Osteoblast (primary cell): ENCODE results near the gene PSME2. TPM values are rescaled to one million over a fixed set of nuclear protein-coding genes. Genes with fewer than 3 reads are reported as not detected.

Source experiments
- DNase-seq: peaks from one replicate; pipeline ENCODE4 v3.0.0; 2011; ENCODE audit warnings: low spot score, mixed read lengths; ENCODE audit not compliant: insufficient read length; ENCODE audit errors: missing footprints
- H2AFZ ChIP-seq: 2 replicates; pipeline ENCODE4 v1.6.0; 2011; ENCODE audit warnings: mild to moderate bottlenecking, low read length
- H3K27ac ChIP-seq: 2 replicates; pipeline ENCODE4 v1.5.1; 2011; ENCODE audit warnings: mild to moderate bottlenecking, low read depth, low read length, moderate library complexity
- H3K27me3 ChIP-seq: 2 replicates; pipeline ENCODE4 v1.6.0; 2012; ENCODE audit warnings: mild to moderate bottlenecking, control low read depth, inconsistent platforms, low read length, moderate library complexity; ENCODE audit not compliant: insufficient read depth
- H3K36me3 ChIP-seq: 2 replicates; pipeline ENCODE4 v1.5.1; 2011; ENCODE audit warnings: mild to moderate bottlenecking, low read length, control low read depth, moderate library complexity; ENCODE audit not compliant: insufficient read depth
- H3K4me1 ChIP-seq: 2 replicates; pipeline ENCODE4 v1.5.1; 2011; ENCODE audit warnings: mild to moderate bottlenecking, low read length, control low read depth, moderate library complexity; ENCODE audit not compliant: insufficient read depth
- H3K4me2 ChIP-seq: 2 replicates; pipeline ENCODE4 v1.6.0; 2011; ENCODE audit warnings: mild to moderate bottlenecking, low read length; ENCODE audit not compliant: insufficient read depth
- H3K4me3 ChIP-seq: fragments of 200-600 bp; sonication (generic); 3 replicates; pipeline ENCODE4 v1.5.1; 2012; ENCODE audit warnings: mild to moderate bottlenecking, low read length, inconsistent platforms; ENCODE audit not compliant: insufficient read depth
- H3K79me2 ChIP-seq: 2 replicates; pipeline ENCODE4 v1.6.0; 2012; ENCODE audit warnings: mild to moderate bottlenecking, low read length, control low read depth, inconsistent platforms; ENCODE audit not compliant: insufficient read depth
- H3K9me3 ChIP-seq: 2 replicates; pipeline ENCODE4 v1.5.1; 2011; ENCODE audit warnings: low read depth, low read length, control low read depth
- H4K20me1 ChIP-seq: 2 replicates; pipeline ENCODE4 v1.6.0; 2012; ENCODE audit warnings: mild to moderate bottlenecking, low read length, control low read depth; ENCODE audit not compliant: insufficient read depth
- CTCF ChIP-seq: IDR thresholded peaks from 2 replicates; pipeline ENCODE4 v1.5.1; 2011; ENCODE audit warnings: mild to moderate bottlenecking, low read depth, low read length, moderate library complexity; ENCODE audit errors: extremely low read depth
- total RNA-seq: library from RNA; depleted of rRNA; stranded (reverse); fragments of >200 nt; gene quantifications from 2 replicates; pipeline ENCODE4 v1.2.3, GENCODE V29; 2012

PSME2 gene
- total RNA-seq, 1 donor, result 55.7 TPM

- peak overlapping the region; percentile 18 for H3K4me2 ChIP-seq
- peaks cover 49% of the 10 kb centered on the region for H3K79me2 ChIP-seq
- H2AFZ ChIP-seq, result no peak overlapping the region
- peak; percentile 77 for DNase-seq
- no peaks in the 10 kb centered on the region for H3K27me3 ChIP-seq
- H3K27ac ChIP-seq, result no peak overlapping the region
- no peaks in the 10 kb centered on the region for H3K9me3 ChIP-seq
- TF ChIP-seq CTCF, result no peak
- H3K4me3 ChIP-seq, result no peak overlapping the region
- peaks cover 25% of the 10 kb centered on the region for H3K4me1 ChIP-seq
- peaks cover 26% of the 10 kb centered on the region for H3K36me3 ChIP-seq
- H4K20me1 ChIP-seq, result peaks cover 8% of the 10 kb centered on the region
Observed at GRCh38 chr14:24138396-24139271, 7.8 kb downstream of the PSME2 start.

- no peaks in the 10 kb centered on the region for H3K27me3 ChIP-seq
- no peak for TF ChIP-seq CTCF
- peaks cover 49% of the 10 kb centered on the region for H3K79me2 ChIP-seq
- H3K36me3 ChIP-seq, result peaks cover 26% of the 10 kb centered on the region
- H3K4me3 ChIP-seq, result no peak overlapping the region
- peaks cover 18% of the 10 kb centered on the region for H3K4me1 ChIP-seq
- DNase-seq, result peak; percentile 69
- peaks cover 8% of the 10 kb centered on the region for H4K20me1 ChIP-seq
- H3K27ac ChIP-seq, result no peak overlapping the region
- H3K9me3 ChIP-seq, result no peaks in the 10 kb centered on the region
- no peak overlapping the region for H2AFZ ChIP-seq
- peak overlapping the region; percentile 97 for H3K4me2 ChIP-seq
Observed at GRCh38 chr14:24137529-24138395, 8.6 kb downstream of the PSME2 start.

- Histone ChIP-seq H3K4me1 (peaks cover 14% of the 10 kb centered on the region), H3K27me3 (no peaks in the 10 kb centered on the region), H3K9me3 (no peaks in the 10 kb centered on the region), H3K27ac (peak overlapping the region; percentile 69), H3K4me3 (peak overlapping the region; percentile 97), H3K36me3 (peaks cover 26% of the 10 kb centered on the region), H3K79me2 (peaks cover 49% of the 10 kb centered on the region), H3K4me2 (peak overlapping the region; percentile 97), H2AFZ (peak overlapping the region; percentile 42), H4K20me1 (peaks cover 8% of the 10 kb centered on the region)
- no peak for DNase-seq
- no peak for TF ChIP-seq CTCF
Observed at GRCh38 chr14:24136684-24137528, 9.5 kb downstream of the PSME2 start.
